Fibroblast of pulmonary artery (primary cell): ENCODE results near the gene GREM1.

ENCODE experiments used
- DNase-seq: peaks from one replicate; pipeline ENCODE4 v3.0.0-alpha.2; 2010; ENCODE audit warnings: low read depth
- H3K4me3 ChIP-seq: replicated peaks from 2 replicates; pipeline ENCODE4 v1.5.1; 2011; ENCODE audit warnings: low read depth, mild to moderate bottlenecking, control low read depth, low read length, moderate library complexity
- CTCF ChIP-seq: IDR thresholded peaks from 2 replicates; pipeline ENCODE4 v1.5.1; 2011; ENCODE audit warnings: mild to moderate bottlenecking, control low read depth, low read length, inconsistent platforms; ENCODE audit errors: missing control alignments

The GREM1 gene

GRCh38 chr15:32683906-32684584 lies 33.8 kb upstream of the GREM1 start:
- H3K4me3 ChIP-seq: no peak overlapping the region
- TF ChIP-seq CTCF: no peak
- peak; percentile 97 for DNase-seq

- peak; percentile 89 for DNase-seq
- no peak for TF ChIP-seq CTCF
- H3K4me3 ChIP-seq: no peak overlapping the region
These were observed 32.2 kb upstream of the GREM1 start for GRCh38 chr15:32685576-32685975.

- DNase-seq: peak; percentile 44
- no peak overlapping the region for H3K4me3 ChIP-seq
- TF ChIP-seq CTCF: no peak
These were observed 30.2 kb upstream of the GREM1 start for GRCh38 chr15:32687556-32687955.

- no peak overlapping the region for H3K4me3 ChIP-seq
- DNase-seq: no peak
- TF ChIP-seq CTCF: no peak
These were observed 29.6 kb upstream of the GREM1 start for GRCh38 chr15:32688151-32688639.

- H3K4me3 ChIP-seq: no peak overlapping the region
- DNase-seq: no peak
- TF ChIP-seq CTCF: no peak
These were observed 26.7 kb upstream of the GREM1 start for GRCh38 chr15:32690941-32691688.

- DNase-seq: no peak
- TF ChIP-seq CTCF: no peak
- no peak overlapping the region for H3K4me3 ChIP-seq
These were observed 26.1 kb upstream of the GREM1 start for GRCh38 chr15:32691689-32692038.
